ENCODE data around the gene ZBTB17.
"Not testable (repeated sequence)": the region's sequence is repeated elsewhere in the genome, so short reads cannot be mapped to it uniquely, and the experiment has no call there.

GRCh38 chr1:15977947-15978346, 2.0 kb upstream of the ZBTB17 start:
- not testable (repeated sequence) for TF ChIP-seq CTCF (IDR thresholded peaks at IDR 0.05); ZFX (IDR thresholded peaks at IDR 0.05; ENCODE audit: borderline replicate concordance)
